Activated CD8-positive, alpha-beta memory T cell treated with anti-CD3 and anti-CD28 coated beads for 1 hour (primary cell): ENCODE data around the gene RAP1GDS1.
"Not testable (repeated sequence)": the region's sequence is repeated elsewhere in the genome, so short reads cannot be mapped to it uniquely, and the experiment has no call there.

Source experiments
- DNase-seq, 2 donors: peaks; one replicate each; pipeline ENCODE4 v3.0.0-alpha.2; 2020; ENCODE audit warnings: low read depth in 1 of 2; ENCODE audit errors: extremely low read depth in 1 of 2

RAP1GDS1 gene

DNA sequence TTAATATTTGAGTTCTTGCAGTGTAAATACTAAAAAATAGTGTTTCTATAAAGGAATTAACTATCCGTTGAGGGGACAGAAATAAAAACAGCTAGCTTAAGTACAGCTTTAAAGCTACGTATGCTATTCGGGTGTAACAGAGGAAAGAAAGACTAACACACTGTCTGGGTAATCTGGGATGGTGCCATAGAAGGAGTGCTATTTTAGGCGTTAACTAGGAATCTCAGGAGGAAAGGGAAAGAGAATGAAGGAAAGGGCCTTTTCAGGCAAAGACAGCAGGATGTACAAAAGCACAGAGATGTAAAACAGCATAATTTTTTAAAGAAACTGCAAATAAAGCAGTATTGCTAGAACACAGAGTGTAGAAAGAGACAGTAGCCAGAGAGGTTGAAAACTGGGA is 161.8 kb downstream of the RAP1GDS1 start:
- no peak for DNase-seq

- no peak for DNase-seq
These were observed 169.7 kb downstream of the RAP1GDS1 start for GRCh38 chr4:98430708-98431403.

GRCh38 chr4:98433691-98434090 is 172.5 kb downstream of the RAP1GDS1 start:
- no peak for DNase-seq

GRCh38 chr4:98434816-98435215 is 173.6 kb downstream of the RAP1GDS1 start:
- no peak for DNase-seq

- DNase-seq: no peak
These were observed 183.2 kb downstream of the RAP1GDS1 start for GRCh38 chr4:98444371-98444770.

- DNase-seq: peak; percentile 19 to 32
These were observed 185.6 kb downstream of the RAP1GDS1 start for GRCh38 chr4:98446499-98447375.

DNA sequence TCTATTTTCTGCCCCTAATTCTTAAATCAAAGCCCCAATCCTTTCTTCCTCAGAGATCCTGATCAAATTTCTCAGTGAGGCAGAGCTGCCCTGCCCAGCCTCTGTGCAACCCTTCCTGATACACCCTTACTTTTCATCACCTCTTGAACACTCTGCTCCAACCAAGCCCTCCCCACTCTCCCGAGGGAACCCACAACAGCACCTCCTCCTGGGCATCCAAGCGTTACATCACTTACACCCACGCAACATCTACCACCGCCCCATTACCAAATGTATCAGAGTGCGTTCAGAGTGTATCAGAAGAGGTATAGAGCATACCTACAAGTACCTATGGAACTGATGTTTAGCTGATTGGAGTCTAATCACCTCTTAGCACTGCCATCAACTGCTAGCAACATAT is 186.5 kb downstream of the RAP1GDS1 start:
- DNase-seq: no peak

GRCh38 chr4:98448908-98449307 is 187.7 kb downstream of the RAP1GDS1 start:
- no peak for DNase-seq

GRCh38 chr4:98452091-98452490 is 190.9 kb downstream of the RAP1GDS1 start:
- no peak for DNase-seq

DNA sequence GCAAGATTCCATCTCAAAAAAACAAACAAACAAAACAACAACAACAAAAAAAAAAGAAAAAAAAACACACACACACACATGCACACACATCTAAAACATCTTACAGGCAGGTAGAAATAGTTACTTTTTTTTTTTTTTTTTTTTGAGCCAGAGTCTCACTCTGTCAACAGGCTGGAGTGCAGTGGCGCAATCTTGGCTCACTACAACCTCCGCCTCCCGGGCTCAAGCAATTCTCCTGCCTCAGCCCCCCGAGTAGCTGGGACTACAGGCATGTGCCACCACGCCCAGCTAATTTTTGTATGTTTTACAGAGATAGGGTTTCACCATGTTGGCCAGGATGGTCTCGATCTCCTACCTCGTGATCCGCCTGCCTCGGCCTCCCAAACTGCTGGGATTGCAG is 196.2 kb downstream of the RAP1GDS1 start:
- DNase-seq: not testable (repeated sequence)

GRCh38 chr4:98461121-98461865 is 200.1 kb downstream of the RAP1GDS1 start:
- not testable (repeated sequence) for DNase-seq

DNA sequence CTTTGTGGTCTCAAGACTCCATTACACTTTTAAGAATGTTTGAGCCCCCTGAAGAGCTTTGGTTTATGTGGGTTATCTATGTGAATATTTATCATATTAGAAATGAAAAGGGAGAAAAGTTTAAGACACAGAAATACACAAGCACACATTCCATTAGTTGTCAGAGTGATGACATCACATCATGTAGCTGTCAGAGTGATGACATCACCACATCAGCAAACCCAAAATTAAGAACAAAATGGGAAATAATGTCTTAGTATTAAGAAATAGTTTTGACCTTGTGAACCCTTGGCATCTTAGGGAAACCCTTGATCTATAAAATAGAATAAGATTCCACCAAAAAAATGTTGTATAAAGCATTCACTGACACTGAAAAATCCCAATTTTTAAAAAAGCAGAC is 201.3 kb downstream of the RAP1GDS1 start:
- no peak for DNase-seq

DNA sequence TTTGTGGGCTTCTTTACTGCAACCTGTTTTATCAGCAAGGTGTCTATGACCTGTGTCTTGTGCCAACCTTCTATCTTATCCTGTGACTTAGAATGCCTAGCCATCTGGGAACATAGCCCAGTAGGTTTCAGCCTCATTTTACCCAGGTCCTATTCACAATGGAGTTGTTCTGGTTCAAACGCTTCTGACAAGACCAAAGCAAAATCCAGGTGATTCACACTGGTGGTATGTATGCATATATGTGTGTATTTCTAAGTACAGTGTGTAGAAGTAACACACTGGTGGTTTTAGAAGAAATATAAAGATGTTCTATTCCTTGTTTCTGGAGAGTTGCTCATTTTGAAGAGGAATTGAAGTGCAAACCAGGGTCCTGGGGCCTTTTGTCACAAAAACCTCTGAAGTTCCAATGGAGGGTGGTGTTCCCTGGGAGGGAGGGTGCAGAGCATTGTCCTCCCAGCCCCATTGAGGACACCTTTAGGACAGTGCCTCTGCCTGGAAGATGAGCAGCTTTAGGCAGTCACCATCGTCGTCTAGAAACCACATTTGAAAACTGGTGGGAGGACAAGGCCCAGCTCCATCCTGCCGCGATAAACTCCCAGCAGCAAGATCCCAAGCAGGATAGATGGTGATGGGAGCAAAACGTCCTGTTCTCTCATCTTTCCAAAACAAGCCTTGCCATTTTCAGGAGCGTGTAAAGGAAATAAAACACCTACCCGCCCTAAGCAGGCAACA is 205.8 kb downstream of the RAP1GDS1 start:
- no peak for DNase-seq

DNA sequence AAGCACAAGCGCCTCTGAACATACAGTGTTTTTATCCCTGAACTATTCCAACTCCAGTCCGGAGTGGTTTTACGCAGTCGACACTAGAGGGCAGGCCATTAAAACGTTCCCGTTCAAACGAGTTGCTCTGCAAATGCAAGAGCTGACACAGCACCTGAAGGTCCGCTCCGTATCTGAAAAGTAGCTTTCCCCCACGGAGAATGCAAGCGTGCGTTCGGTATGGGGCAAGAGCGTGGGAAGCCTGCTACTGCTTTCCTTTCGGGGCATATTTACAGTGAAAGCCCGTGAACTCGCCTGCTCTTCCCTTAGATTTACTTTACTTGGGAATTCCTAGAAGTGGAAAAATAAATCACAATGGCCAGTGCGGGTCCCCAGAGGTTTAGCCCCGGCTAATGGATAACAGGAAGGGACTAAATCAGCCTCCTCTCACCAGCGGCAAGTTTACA is 206.5 kb downstream of the RAP1GDS1 start:
- DNase-seq: peak; percentile 30 to 39

- DNase-seq: no peak
These were observed 207.5 kb downstream of the RAP1GDS1 start for GRCh38 chr4:98468709-98469108.

DNA sequence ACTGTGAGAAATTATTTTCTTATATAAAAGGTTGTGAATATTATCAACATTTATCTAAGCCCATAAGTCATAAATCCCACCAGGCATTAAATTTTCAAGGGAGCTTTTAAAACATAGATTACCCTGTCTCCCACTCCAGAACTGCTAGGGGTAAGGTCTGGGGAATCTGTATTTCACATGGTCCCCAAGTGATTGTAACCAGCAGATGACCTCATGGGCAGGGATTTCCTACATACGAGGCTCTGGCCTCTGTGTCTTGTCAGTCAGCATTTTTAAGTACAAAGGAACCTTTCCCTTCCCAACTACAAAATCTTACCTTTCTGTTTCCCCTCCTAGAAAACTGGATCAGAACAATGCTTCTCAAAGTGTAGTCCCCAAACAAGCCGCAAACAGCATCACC is 208.6 kb downstream of the RAP1GDS1 start:
- DNase-seq: no peak

DNA sequence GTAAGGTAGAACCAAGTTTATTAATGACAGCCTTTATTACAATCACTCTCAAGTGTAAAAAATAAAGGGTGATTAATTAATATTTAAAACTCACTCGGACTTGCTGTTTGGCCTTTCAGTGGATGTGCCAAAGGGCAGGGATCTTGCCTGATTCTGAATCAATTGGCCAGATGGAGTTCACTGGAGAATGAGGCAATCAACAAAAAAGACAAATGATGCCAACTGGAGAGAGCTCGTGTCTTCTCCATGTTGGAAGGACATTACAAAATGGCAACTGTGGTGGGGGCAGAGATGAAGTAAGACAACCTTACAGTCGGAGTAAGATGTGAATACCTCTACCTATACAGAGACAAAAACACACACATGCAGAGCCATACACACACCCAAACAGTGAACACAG is 209.2 kb downstream of the RAP1GDS1 start:
- no peak for DNase-seq

- no peak for DNase-seq
These were observed 209.6 kb downstream of the RAP1GDS1 start for GRCh38 chr4:98470831-98471230.

- no peak for DNase-seq
These were observed 211.9 kb downstream of the RAP1GDS1 start for GRCh38 chr4:98473046-98473445.

DNA sequence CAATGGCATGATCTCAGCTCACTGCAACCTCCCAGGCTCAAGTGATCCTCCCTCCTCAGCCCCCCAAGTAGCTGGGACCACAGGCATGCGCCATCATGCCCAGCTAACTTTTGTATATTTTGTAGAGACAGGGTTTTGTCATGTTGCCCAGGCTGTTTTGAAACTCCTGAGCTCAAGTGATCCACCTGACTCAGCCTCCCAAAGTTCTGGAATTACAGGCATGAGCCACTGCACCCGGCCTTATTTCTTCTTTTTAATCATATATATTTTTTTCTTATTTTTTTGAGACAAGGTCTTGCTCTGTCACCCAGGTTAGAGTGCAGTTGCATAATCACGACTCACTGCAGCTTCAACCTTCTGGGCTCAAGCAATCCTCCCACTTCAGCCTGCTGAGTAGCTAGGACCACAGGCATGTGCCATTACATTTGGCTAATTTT is 213.2 kb downstream of the RAP1GDS1 start:
- DNase-seq: no peak

- DNase-seq: no peak
These were observed 215.7 kb downstream of the RAP1GDS1 start for GRCh38 chr4:98476891-98477290.
